ENCODE data around the gene IDH2. TPM values are rescaled to one million over a fixed set of nuclear protein-coding genes. Genes with fewer than 3 reads are reported as not detected.
A peak's percentile ranks its signal among the peaks of the same experiment; 100 is the strongest.

The IDH2 gene
- total and polyA plus RNA-seq, 8 donors = 53.6 to 128 (median 112) TPM

GRCh38 chr15:90054618-90055097 lies 47.6 kb downstream of the IDH2 start:
- Histone ChIP-seq H3K27me3 (no peaks in the 10 kb centered on the region), H3K36me3 (no peaks in the 10 kb centered on the region), H3K4me1 (peaks cover 0 to 3% (median 2%) of the 10 kb centered on the region in 3 donors), H3K4me3 (no peak overlapping the region), H3K9me3 (no peaks in the 10 kb centered on the region), H3K27ac (peak overlapping the region; percentile 16 to 50 (median 38))
- peak in 3 of 4 donors; percentile 5 to 41 (median 19) for ATAC-seq
- no peak for FAIRE-seq
- TF ChIP-seq CTCF (IDR thresholded peaks at IDR 0.05) = no peak
- 33 to 38% methylated on average over 7 of the region's 7 CpGs for WGBS, 2 donors
- peak in 2 of 6 donors; percentile 50 to 55 for DNase-seq
- intact Hi-C loops (cut with DNase I) = no loop called here

DNA sequence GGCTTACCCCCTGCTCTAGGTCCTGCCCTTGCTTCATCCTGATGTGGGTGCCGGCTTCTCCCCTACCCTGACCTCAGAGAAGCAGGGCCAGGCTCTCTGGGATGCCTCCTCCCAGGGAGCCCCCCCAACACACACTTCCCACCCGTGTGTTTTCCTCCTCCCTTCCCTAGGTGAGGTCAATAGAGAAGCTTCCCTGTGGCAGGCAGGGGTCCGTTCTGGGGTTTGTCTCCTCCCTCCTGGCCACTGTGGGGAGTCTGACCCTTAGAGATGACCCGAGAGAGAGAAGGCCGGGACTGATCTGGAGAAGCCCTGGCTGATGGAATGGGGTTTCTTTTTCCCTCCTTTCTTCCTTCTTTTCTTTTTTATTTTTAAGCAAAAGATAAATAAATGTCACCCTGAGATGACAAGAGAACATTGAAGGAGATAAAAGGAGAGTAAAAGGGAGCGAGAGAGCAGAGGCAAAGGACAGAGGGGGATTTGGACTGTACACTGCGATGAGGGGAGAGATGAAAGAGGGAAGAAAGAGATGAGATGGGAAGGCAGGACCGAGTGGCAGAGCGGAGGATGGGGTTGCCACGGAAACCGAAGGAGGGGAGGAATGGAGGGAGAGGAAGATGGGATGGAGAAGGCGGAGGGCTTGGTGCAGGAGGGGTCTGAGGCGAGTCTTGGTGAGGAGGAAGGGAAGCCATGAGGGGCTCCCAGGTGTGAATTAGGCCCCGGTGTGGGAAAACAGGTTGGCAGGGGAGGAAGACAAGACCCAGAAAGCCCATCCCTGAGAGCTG lies 48.4 kb downstream of the IDH2 start:
- intact Hi-C loops (cut with DNase I) = no loop called here
- H3K36me3 ChIP-seq = no peaks in the 10 kb centered on the region
- DNase-seq = no peak

GRCh38 chr15:90051874-90052273 lies 50.4 kb downstream of the IDH2 start:
- intact Hi-C loops (cut with DNase I) = no loop called here
- DNase-seq (peak in 1 of 6 donors; percentile 12), ATAC-seq (no peak), FAIRE-seq (no peak)
- H3K36me3 ChIP-seq = no peaks in the 10 kb centered on the region
- no peaks in the 10 kb centered on the region for H3K9me3 ChIP-seq
- H3K27me3 ChIP-seq = no peaks in the 10 kb centered on the region
- TF ChIP-seq CTCF (IDR thresholded peaks at IDR 0.05) = no peak
- 85% methylated on average over 5 of the region's 5 CpGs for WGBS, 2 donors
- no peak overlapping the region for H3K27ac ChIP-seq
- no peak overlapping the region for H3K4me3 ChIP-seq
- H3K4me1 ChIP-seq = peaks cover 16 to 23% (median 19%) of the 10 kb centered on the region in 3 donors

More for the DNA sequence above, 48.4 kb downstream of the IDH2 start:
- 87 to 88% methylated on average over 13 to 14 of the region's 14 CpGs for WGBS, 2 donors
- Histone ChIP-seq H3K4me3 (no peak overlapping the region), H3K4me1 (peaks cover 0 to 3% (median 3%) of the 10 kb centered on the region in 3 donors), H3K27me3 (no peaks in the 10 kb centered on the region), H3K9me3 (no peaks in the 10 kb centered on the region), H3K27ac (peak overlapping the region; percentile 16 to 50 (median 38))
- no peak for FAIRE-seq
- no peak for ATAC-seq
- no peak for TF ChIP-seq CTCF (IDR thresholded peaks at IDR 0.05)

DNA sequence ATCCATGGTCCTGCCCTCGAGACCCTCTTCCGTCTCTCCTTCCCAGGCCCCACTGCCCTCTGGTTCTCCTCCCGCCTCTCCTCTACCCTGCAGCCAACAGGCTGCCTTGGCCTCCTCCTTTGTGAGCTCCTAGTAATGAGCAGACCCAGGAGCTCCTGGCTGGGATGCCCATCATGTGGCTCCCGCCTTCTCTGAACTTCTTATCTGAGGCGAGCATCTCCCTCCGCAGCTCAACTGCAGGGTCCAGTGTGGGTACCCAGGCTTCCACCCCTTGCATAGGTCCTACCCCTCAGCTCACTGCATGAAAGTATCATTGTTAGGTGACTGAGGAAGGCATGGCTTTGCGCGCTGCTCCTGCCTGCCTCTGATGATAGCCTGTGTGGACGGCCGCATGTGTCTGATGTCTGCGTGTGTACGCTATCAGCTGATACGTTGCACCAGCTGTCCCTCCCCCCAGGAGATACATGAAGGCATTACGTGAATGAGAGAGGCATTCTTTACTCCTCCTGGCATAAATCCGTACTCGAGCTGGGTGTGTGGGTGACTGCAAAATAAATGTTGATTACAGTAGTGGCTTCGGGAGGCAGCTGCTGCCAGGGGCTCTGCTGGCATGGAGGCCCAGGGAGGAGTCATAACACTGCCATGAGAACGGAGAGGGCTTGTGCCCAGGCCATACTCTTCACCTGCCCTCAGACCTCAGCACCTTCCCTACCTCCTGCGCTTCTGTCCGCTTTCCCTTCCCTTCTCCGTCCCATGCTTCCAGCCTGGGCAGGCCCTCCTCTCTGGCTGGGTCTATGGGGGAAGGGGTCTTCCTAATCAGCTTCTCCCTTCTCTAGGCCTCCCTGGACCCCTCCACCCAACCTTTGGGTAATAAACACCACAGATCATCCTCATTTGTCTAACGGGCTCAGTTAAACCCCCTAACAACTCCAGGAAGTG lies 52.3 kb downstream of the IDH2 start:
- H3K9me3 ChIP-seq = no peaks in the 10 kb centered on the region
- no peak overlapping the region for H3K27ac ChIP-seq
- no peaks in the 10 kb centered on the region for H3K27me3 ChIP-seq
- peaks cover 29 to 36% (median 34%) of the 10 kb centered on the region in 3 donors for H3K4me1 ChIP-seq
- H3K4me3 ChIP-seq = no peak overlapping the region
- FAIRE-seq (no peak), DNase-seq (peak in 1 of 6 donors; percentile 52), ATAC-seq (no peak)
- WGBS, 2 donors = 68 to 72% methylated on average over 22 of the region's 22 CpGs
- TF ChIP-seq CTCF (IDR thresholded peaks at IDR 0.05) = no peak
- intact Hi-C loops (cut with DNase I) = no loop called here
- no peaks in the 10 kb centered on the region for H3K36me3 ChIP-seq

Measured in pancreas (tissue), 10 donors.